ENCODE measurements around the gene BCAT1. TPM values are rescaled to one million over a fixed set of nuclear protein-coding genes. Genes with fewer than 3 reads are reported as not detected.

BCAT1 gene
- total and polyA plus RNA-seq, 2 donors (not counting 1 experiment from before 2014, with no cell fraction given), result 0.33 to 9.6 TPM

GRCh38 chr12:24864796-24865125 is 84.1 kb downstream of the BCAT1 start:
- no peak for TF ChIP-seq CTCF (IDR thresholded peaks at IDR 0.05)
- no peak overlapping the region for H3K27ac Mint-ChIP-seq
- peaks cover 7% of the 10 kb centered on the region for H3K4me1 Mint-ChIP-seq
- ChIA-PET POLR2A (no interaction called here), CTCF (no interaction called here)
- Histone ChIP-seq H3K9me3 (ENCODE audit: control extremely low read depth in 1 of 3, control insufficient read depth in 2 of 3, insufficient read depth in 1 of 3, low read length in 2 of 3) (peaks cover 0 to 3% (median 0%) of the 10 kb centered on the region in 3 donors), H3K9ac (ENCODE audit: low read length) (no peak overlapping the region), H3K4me1 (ENCODE audit: control insufficient read depth in 2 of 2, insufficient read depth in 2 of 2, low read length in 2 of 2) (no peaks in the 10 kb centered on the region), H3K27ac (ENCODE audit: low read length in 2 of 2) (no peak overlapping the region), H2AFZ (ENCODE audit: insufficient read depth, low read depth, low read length, poor library complexity, severe bottlenecking) (no peak overlapping the region), H3K4me3 (ENCODE audit: control extremely low read depth in 1 of 5, extremely low read depth in 1 of 5, insufficient read depth in 1 of 5, low read depth in 2 of 5, low read length in 4 of 5) (no peak overlapping the region), H3K36me3 (replicated peaks in 1 of 2; ENCODE audit: control extremely low read depth in 1 of 2, control insufficient read depth in 1 of 2, extremely low read depth in 1 of 2, insufficient read depth in 2 of 2, low read length in 1 of 2) (no peaks in the 10 kb centered on the region), H3K27me3 (replicated peaks in 1 of 4; ENCODE audit: control extremely low read depth in 1 of 4, control insufficient read depth in 3 of 4, insufficient read depth in 4 of 4, low read length in 3 of 4) (no peaks in the 10 kb centered on the region), H3K4me2 (replicated peaks; ENCODE audit: low read depth, low read length, poor library complexity, severe bottlenecking) (no peak overlapping the region), H4K20me1 (ENCODE audit: control insufficient read depth, insufficient read depth, low read length, poor library complexity, severe bottlenecking) (no peaks in the 10 kb centered on the region), H3K79me2 (ENCODE audit: control insufficient read depth, insufficient read depth, low read length) (no peaks in the 10 kb centered on the region)
- ATAC-seq (ENCODE audit: low read depth) (no peak), DNase-seq (no peak)
- no peak overlapping the region for H3K4me3 Mint-ChIP-seq
- no peaks in the 10 kb centered on the region for H3K27me3 Mint-ChIP-seq
- H3K9me3 Mint-ChIP-seq (ENCODE audit: insufficient read depth), result no peaks in the 10 kb centered on the region
- intact Hi-C loops (cut with micrococcal nuclease), result no loop called here

GRCh38 chr12:24861766-24862540 is 86.9 kb downstream of the BCAT1 start:
- intact Hi-C loops (cut with micrococcal nuclease), result no loop called here
- Histone ChIP-seq H4K20me1 (ENCODE audit: control insufficient read depth, insufficient read depth, low read length, poor library complexity, severe bottlenecking) (no peaks in the 10 kb centered on the region), H3K27ac (ENCODE audit: low read length in 2 of 2) (no peak overlapping the region), H3K27me3 (replicated peaks in 1 of 4; ENCODE audit: control extremely low read depth in 1 of 4, control insufficient read depth in 3 of 4, insufficient read depth in 4 of 4, low read length in 3 of 4) (no peaks in the 10 kb centered on the region), H3K4me3 (ENCODE audit: control extremely low read depth in 1 of 5, extremely low read depth in 1 of 5, insufficient read depth in 1 of 5, low read depth in 2 of 5, low read length in 4 of 5) (no peak overlapping the region), H3K79me2 (ENCODE audit: control insufficient read depth, insufficient read depth, low read length) (no peaks in the 10 kb centered on the region), H2AFZ (ENCODE audit: insufficient read depth, low read depth, low read length, poor library complexity, severe bottlenecking) (no peak overlapping the region), H3K9me3 (ENCODE audit: control extremely low read depth in 1 of 3, control insufficient read depth in 2 of 3, insufficient read depth in 1 of 3, low read length in 2 of 3) (peaks cover 0 to 6% (median 0%) of the 10 kb centered on the region in 3 donors), H3K9ac (ENCODE audit: low read length) (no peak overlapping the region), H3K36me3 (replicated peaks in 1 of 2; ENCODE audit: control extremely low read depth in 1 of 2, control insufficient read depth in 1 of 2, extremely low read depth in 1 of 2, insufficient read depth in 2 of 2, low read length in 1 of 2) (no peaks in the 10 kb centered on the region), H3K4me2 (replicated peaks; ENCODE audit: low read depth, low read length, poor library complexity, severe bottlenecking) (no peak overlapping the region), H3K4me1 (ENCODE audit: control insufficient read depth in 2 of 2, insufficient read depth in 2 of 2, low read length in 2 of 2) (no peaks in the 10 kb centered on the region)
- CTCF ChIA-PET, result no interaction called here
- DNase-seq, result no peak
- TF ChIP-seq CTCF (IDR thresholded peaks at IDR 0.05) (no peak), EZH2 (IDR thresholded peaks at IDR 0.05; ENCODE audit: borderline replicate concordance, insufficient read depth, low read depth, low read length, poor library complexity, severe bottlenecking) (no peak)
- H3K4me3 Mint-ChIP-seq, result no peak overlapping the region
- ATAC-seq (ENCODE audit: low read depth), result no peak
- no peaks in the 10 kb centered on the region for H3K27me3 Mint-ChIP-seq
- no CpG with 5 or more reads among the region's 1 CpG for WGBS (ENCODE audit: insufficient coverage)
- peaks cover 7% of the 10 kb centered on the region for H3K4me1 Mint-ChIP-seq
- H3K27ac Mint-ChIP-seq, result no peak overlapping the region
- POLR2A ChIA-PET, result no interaction called here
- H3K9me3 Mint-ChIP-seq (ENCODE audit: insufficient read depth), result no peaks in the 10 kb centered on the region

Data from B cell (primary cell).